Kidney (tissue), 14 donors: ENCODE data around the gene FAM50A. TPM values are rescaled to one million over a fixed set of nuclear protein-coding genes. Genes with fewer than 3 reads are reported as not detected.
A peak's percentile ranks its signal among the peaks of the same experiment; 100 is the strongest.

Experiments used
- DNase-seq, 5 donors: peaks; one replicate each; pipeline ENCODE4 v3.0.0-alpha.2; 2013 to 2020
- FAIRE-seq: peaks from 2 replicates; lab custom pipeline; 2012; peaks lifted over from hg19 to GRCh38; lab: Jason Lieb, UNC
- H3K27ac ChIP-seq, 2 donors: one replicate each; pipeline ENCODE4 v1.7.0; 2013; ENCODE audit warnings: low read depth in 2 of 2, low read length in 2 of 2, inconsistent platforms in 1 of 2
- H3K27me3 ChIP-seq: one replicate; pipeline ENCODE4 v1.7.1; 2013; ENCODE audit warnings: low read length, inconsistent platforms; ENCODE audit not compliant: control insufficient read depth, insufficient read depth
- H3K36me3 ChIP-seq, 3 donors: one replicate each; pipeline versions ENCODE4 v1.7.0 to v1.7.1; 2013; ENCODE audit warnings: low read length in 3 of 3, control low read depth in 1 of 3, inconsistent platforms in 1 of 3; ENCODE audit not compliant: insufficient read depth in 3 of 3, control insufficient read depth in 2 of 3
- H3K4me1 ChIP-seq, 3 donors: one replicate each; pipeline versions ENCODE4 v1.7.0 to v1.7.1; 2013; ENCODE audit warnings: low read length in 3 of 3, inconsistent platforms in 1 of 3, low read depth in 1 of 3; ENCODE audit not compliant: control insufficient read depth in 2 of 3, insufficient read depth in 2 of 3
- H3K4me3 ChIP-seq, 3 donors: one replicate each; pipeline versions ENCODE4 v1.7.0 to v1.8.1; 2013; ENCODE audit warnings: low read length in 3 of 3, control low read depth in 1 of 3, inconsistent platforms in 1 of 3
- H3K9ac ChIP-seq, 3 donors: one replicate each; pipeline versions ENCODE4 v1.7.0 to v1.7.1; 2013; ENCODE audit warnings: low read length in 3 of 3, control low read depth in 1 of 3, inconsistent platforms in 1 of 3
- H3K9me3 ChIP-seq, 3 donors: one replicate each; pipeline versions ENCODE4 v1.7.0 to v1.7.1; 2013; ENCODE audit warnings: low read length in 3 of 3, control low read depth in 1 of 3, inconsistent platforms in 1 of 3; ENCODE audit not compliant: control insufficient read depth in 2 of 3, insufficient read depth in 1 of 3
- intact Hi-C: fragments of 100-400 bp; cut with DNase I; formaldehyde crosslinking; loops from one replicate; pipeline ENCODE4 v1.11.1; 2022
- polyA plus RNA-seq: library from polyadenylated mRNA; stranded (reverse); fragments of 350-450 nt; fragmentation: Illumina TruSeq; extraction: RNeasy Lipid Tissue Mini Kit (QIAGEN cat#74804); gene quantifications from one replicate; pipeline ENCODE4 v1.2.3, GENCODE V29; 2014; ENCODE audit warnings: low read depth, low replicate concordance; ENCODE audit not compliant: insufficient read depth
- total RNA-seq: library from RNA; stranded (reverse); fragmentation: NEBNext Ultra II Directional; extraction: Animal tissue kit (Norgen Biotek cat#: 25700); gene quantifications from one replicate; pipeline ENCODE4 v1.2.1, GENCODE V29; 2021
- TF ChIP-seq, protein P1 (sequence below): IDR thresholded peaks from 3 replicates; pipeline ENCODE4 v1.5.1; 2012; ENCODE audit warnings: mild to moderate bottlenecking, moderate library complexity, borderline replicate concordance; ENCODE audit not compliant: insufficient read depth; ENCODE audit errors: extremely low read depth
- donor health status: control.
- donor health status: control.
- donor health status: control.
- donor health status: control.
- donor health status: control.
- donor health status: DM: yes; HTN: yes; CAD: no.
- donor health status: Normal renal cell carcinoma (clear cell type).

FAM50A gene
- total and polyA plus RNA-seq, 2 donors from 2014 or later: 46.0 to 112 TPM

GRCh38 chrX:154403192-154403591 lies 40.7 kb upstream of the FAM50A start:
- TF ChIP-seq, protein P1, sequence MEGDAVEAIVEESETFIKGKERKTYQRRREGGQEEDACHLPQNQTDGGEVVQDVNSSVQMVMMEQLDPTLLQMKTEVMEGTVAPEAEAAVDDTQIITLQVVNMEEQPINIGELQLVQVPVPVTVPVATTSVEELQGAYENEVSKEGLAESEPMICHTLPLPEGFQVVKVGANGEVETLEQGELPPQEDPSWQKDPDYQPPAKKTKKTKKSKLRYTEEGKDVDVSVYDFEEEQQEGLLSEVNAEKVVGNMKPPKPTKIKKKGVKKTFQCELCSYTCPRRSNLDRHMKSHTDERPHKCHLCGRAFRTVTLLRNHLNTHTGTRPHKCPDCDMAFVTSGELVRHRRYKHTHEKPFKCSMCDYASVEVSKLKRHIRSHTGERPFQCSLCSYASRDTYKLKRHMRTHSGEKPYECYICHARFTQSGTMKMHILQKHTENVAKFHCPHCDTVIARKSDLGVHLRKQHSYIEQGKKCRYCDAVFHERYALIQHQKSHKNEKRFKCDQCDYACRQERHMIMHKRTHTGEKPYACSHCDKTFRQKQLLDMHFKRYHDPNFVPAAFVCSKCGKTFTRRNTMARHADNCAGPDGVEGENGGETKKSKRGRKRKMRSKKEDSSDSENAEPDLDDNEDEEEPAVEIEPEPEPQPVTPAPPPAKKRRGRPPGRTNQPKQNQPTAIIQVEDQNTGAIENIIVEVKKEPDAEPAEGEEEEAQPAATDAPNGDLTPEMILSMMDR: no peak
- DNase-seq (no peak), FAIRE-seq (no peak)
- Histone ChIP-seq H3K9me3 (no peaks in the 10 kb centered on the region), H3K36me3 (peaks cover 2 to 15% (median 8%) of the 10 kb centered on the region in 3 donors), H3K4me1 (peaks cover 0 to 18% (median 7%) of the 10 kb centered on the region in 3 donors), H3K27ac (no peak overlapping the region), H3K9ac (no peak overlapping the region), H3K4me3 (no peak overlapping the region), H3K27me3 (no peaks in the 10 kb centered on the region)
- intact Hi-C loops: no loop called here

DNA sequence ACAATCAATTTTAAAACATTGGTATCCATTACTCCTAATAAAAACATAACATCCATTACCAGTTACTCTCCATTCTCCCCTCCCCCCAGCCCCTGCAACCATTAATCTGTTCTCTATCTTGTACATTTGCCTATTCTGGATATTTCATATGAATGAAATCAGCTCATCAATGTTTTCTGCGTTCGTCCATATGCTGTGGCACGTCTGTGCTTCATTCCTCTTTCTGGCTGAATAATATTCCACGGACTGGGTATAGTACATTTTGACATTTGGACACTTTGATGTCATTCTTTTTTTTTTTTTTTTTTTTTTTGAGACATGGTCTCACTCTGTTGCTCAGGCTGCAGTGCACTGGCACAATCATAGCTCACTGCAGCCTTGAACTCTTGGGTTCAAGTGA lies 40.1 kb upstream of the FAM50A start:
- no peak overlapping the region for H3K9ac ChIP-seq
- H3K9me3 ChIP-seq: no peaks in the 10 kb centered on the region
- FAIRE-seq: no peak
- TF ChIP-seq, protein P1: no peak
- no peak overlapping the region for H3K27ac ChIP-seq
- peaks cover 0 to 18% (median 7%) of the 10 kb centered on the region in 3 donors for H3K4me1 ChIP-seq
- peaks cover 2 to 15% (median 8%) of the 10 kb centered on the region in 3 donors for H3K36me3 ChIP-seq
- DNase-seq: no peak
- intact Hi-C loops: no loop called here
- H3K27me3 ChIP-seq: no peaks in the 10 kb centered on the region
- no peak overlapping the region for H3K4me3 ChIP-seq

GRCh38 chrX:154404625-154405192 lies 39.2 kb upstream of the FAM50A start:
- no peak for FAIRE-seq
- DNase-seq: peak in 1 of 5 donors; percentile 57
- no peaks in the 10 kb centered on the region for H3K27me3 ChIP-seq
- no peaks in the 10 kb centered on the region for H3K9me3 ChIP-seq
- H3K4me1 ChIP-seq: peaks cover 0 to 10% (median 4%) of the 10 kb centered on the region in 3 donors
- H3K36me3 ChIP-seq: peaks cover 0 to 10% (median 6%) of the 10 kb centered on the region in 3 donors
- intact Hi-C loops: no loop called here
- H3K9ac ChIP-seq: no peak overlapping the region
- H3K27ac ChIP-seq: no peak overlapping the region
- no peak overlapping the region for H3K4me3 ChIP-seq
- TF ChIP-seq, protein P1: no peak
